HepG2 (cell line): ENCODE measurements around the gene IGLON5. TPM values are rescaled to one million over a fixed set of nuclear protein-coding genes. Genes with fewer than 3 reads are reported as not detected.

Experiments used
- CBX5 ChIP-seq: sonication (generic); formaldehyde crosslinking; IDR thresholded peaks from 2 replicates; pipeline ENCODE4 v1.4.0; 2020; ENCODE audit warnings: missing genetic modification reagents, borderline replicate concordance
- DMAP1 ChIP-seq: IDR thresholded peaks from 2 replicates; pipeline ENCODE4 v1.6.1; 2016
- MAFK ChIP-seq, 2 experiments: IDR thresholded peaks in 1 of 2; conservative IDR thresholded peaks in 1 of 2; 2 replicates each; pipeline ENCODE4 v1.6.1; 2011; ENCODE audit warnings: improper control_type of control experiment in 2 of 2, low read length in 2 of 2
- MEF2D ChIP-seq: sonication (generic); formaldehyde crosslinking; IDR thresholded peaks from 2 replicates; pipeline ENCODE4 v1.5.1; 2020; ENCODE audit warnings: mild to moderate bottlenecking, missing genetic modification reagents
- MXD3 ChIP-seq: IDR thresholded peaks from 2 replicates; pipeline ENCODE4 v1.6.1; 2016; ENCODE audit warnings: mild to moderate bottlenecking, missing biosample characterization, missing genetic modification reagents
- PAF1 ChIP-seq: IDR thresholded peaks from 2 replicates; pipeline ENCODE4 v1.6.1; 2016; ENCODE audit warnings: missing genetic modification reagents, missing compliant biosample characterization
- PAWR ChIP-seq: sonication (generic); formaldehyde crosslinking; IDR thresholded peaks from 2 replicates; pipeline ENCODE4 v1.4.0; 2020; ENCODE audit warnings: missing genetic modification reagents, mild to moderate bottlenecking, borderline replicate concordance
- RBFOX2 ChIP-seq: fragments of 200-400 bp; formaldehyde crosslinking; IDR thresholded peaks from 2 replicates; pipeline ENCODE4 v1.6.1; 2017; ENCODE audit warnings: low read depth, mild to moderate bottlenecking, low read length
- SALL1 ChIP-seq: sonication (generic); formaldehyde crosslinking; IDR thresholded peaks from 2 replicates; pipeline ENCODE4 v1.8.0; 2022; ENCODE audit warnings: mild to moderate bottlenecking, missing genetic modification reagents
- SMYD3 ChIP-seq: sonication (generic); formaldehyde crosslinking; IDR thresholded peaks from 2 replicates; pipeline ENCODE4 v1.8.1; 2023; ENCODE audit warnings: mild to moderate bottlenecking, missing genetic modification reagents
- ZHX2 ChIP-seq, 2 experiments: sonication (generic) in 1 of 2; formaldehyde crosslinking in 1 of 2; IDR thresholded peaks; 2 replicates each; pipeline versions ENCODE4 v1.6.1 to v1.9.0; 2014 to 2022; ENCODE audit warnings: antibody characterized with exemption in 1 of 2, borderline replicate concordance in 1 of 2, inconsistent platforms in 1 of 2, low read depth in 1 of 2, missing genetic modification reagents in 1 of 2
- ZNF552 ChIP-seq: sonication (generic); formaldehyde crosslinking; IDR thresholded peaks from 2 replicates; pipeline ENCODE4 v1.9.0; 2022; ENCODE audit warnings: missing genetic modification reagents, mild to moderate bottlenecking, borderline replicate concordance
- ZZZ3 ChIP-seq: sonication (generic); formaldehyde crosslinking; IDR thresholded peaks from 2 replicates; pipeline ENCODE4 v1.4.0; 2020; ENCODE audit warnings: missing genetic modification reagents, mild to moderate bottlenecking, borderline replicate concordance
- polyA plus RNA-seq, 8 experiments: library from polyadenylated mRNA; depleted of rRNA in 3 of 8; stranded (reverse) in 7 of 8; unstranded in 1 of 8; fragments of >200 nt; fragmentation: Illumina TruSeq in 4 of 8; extraction: Trizol in 4 of 8; gene quantifications; 2 replicates each; pipeline versions ENCODE4 v1.2.1 to v1.2.3, GENCODE V29; 2011 to 2016; ENCODE audit warnings: low read depth in 4 of 8, missing spikeins in 1 of 8, mixed read lengths in 1 of 8; ENCODE audit not compliant: insufficient read depth in 1 of 8
- total RNA-seq, 5 experiments: library from RNA; depleted of rRNA; stranded (reverse); fragments of >200 nt; fragmentation: Illumina TruSeq; extraction: Trizol; gene quantifications; 2 replicates each; pipeline ENCODE4 v1.2.3, GENCODE V29; 2016; ENCODE audit warnings: low read depth in 1 of 5
- TF ChIP-seq, protein P1 (sequence below): IDR thresholded peaks from 2 replicates; pipeline ENCODE4 v1.6.1; 2016; ENCODE audit warnings: missing compliant biosample characterization, missing genetic modification reagents, borderline replicate concordance
- TF ChIP-seq, protein P2 (sequence below): sonication (generic); formaldehyde crosslinking; IDR thresholded peaks from 2 replicates; pipeline ENCODE4 v1.4.0; 2020; ENCODE audit warnings: low read depth, mild to moderate bottlenecking, missing genetic modification reagents
- TF ChIP-seq, protein P3 (sequence below): sonication (generic); formaldehyde crosslinking; IDR thresholded peaks from 2 replicates; pipeline ENCODE4 v1.5.1; 2020; ENCODE audit warnings: mild to moderate bottlenecking, moderate library complexity, missing genetic modification reagents
- TF ChIP-seq, protein P4 (sequence below): sonication (generic); formaldehyde crosslinking; IDR thresholded peaks from 2 replicates; pipeline ENCODE4 v1.8.0; 2022; ENCODE audit warnings: missing genetic modification reagents, mild to moderate bottlenecking, inconsistent platforms, borderline replicate concordance

The IGLON5 gene
- total and polyA plus RNA-seq, 2 of the 13 experiments (the other 11 are each of a cell fraction or from before 2014, with no cell fraction given): 0.04 to 5.7 TPM

DNA sequence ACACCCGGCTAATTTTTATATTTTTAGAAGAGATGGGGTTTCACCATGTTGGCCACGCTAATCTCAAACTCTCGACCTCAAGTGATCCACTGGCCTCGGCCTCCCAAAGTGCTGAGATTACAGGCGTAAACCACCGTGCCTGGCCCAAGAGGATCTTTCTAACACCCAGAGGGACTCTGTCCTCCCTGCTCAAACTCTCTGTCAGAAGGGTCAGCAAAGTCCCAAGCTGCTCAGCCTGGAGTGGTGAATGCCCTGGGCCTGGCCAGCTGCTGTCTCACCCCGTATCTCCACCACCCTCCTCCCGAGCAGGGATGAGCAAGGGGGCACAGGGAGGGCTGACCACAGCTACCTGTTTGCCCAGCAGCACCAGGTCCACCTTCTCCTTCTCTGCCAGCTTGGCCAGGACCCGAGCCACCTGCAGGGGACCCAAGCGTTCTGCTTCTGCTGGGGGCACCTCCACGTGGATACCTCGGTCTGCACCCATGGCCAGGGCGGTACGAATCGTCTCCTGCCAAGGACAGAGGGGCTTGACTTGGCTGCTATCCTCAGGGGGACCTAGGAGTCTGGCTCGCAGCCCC lies 41.4 kb downstream of the IGLON5 start (continued):
- TF ChIP-seq, protein P1, sequence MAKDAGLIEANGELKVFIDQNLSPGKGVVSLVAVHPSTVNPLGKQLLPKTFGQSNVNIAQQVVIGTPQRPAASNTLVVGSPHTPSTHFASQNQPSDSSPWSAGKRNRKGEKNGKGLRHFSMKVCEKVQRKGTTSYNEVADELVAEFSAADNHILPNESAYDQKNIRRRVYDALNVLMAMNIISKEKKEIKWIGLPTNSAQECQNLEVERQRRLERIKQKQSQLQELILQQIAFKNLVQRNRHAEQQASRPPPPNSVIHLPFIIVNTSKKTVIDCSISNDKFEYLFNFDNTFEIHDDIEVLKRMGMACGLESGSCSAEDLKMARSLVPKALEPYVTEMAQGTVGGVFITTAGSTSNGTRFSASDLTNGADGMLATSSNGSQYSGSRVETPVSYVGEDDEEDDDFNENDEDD: no peak
- TF ChIP-seq CBX5 (CRISPR knock-in tag): no peak
- no peak for TF ChIP-seq PAF1
- no peak for TF ChIP-seq MAFK (conservative IDR thresholded peaks at IDR 0.05 in 1 of 2, IDR thresholded peaks at IDR 0.05 in 1 of 2; ENCODE audit: low read length in 2 of 2)
- no peak for TF ChIP-seq DMAP1 (CRISPR knock-in tag)
- TF ChIP-seq MXD3 (CRISPR knock-in tag): no peak
- TF ChIP-seq RBFOX2: peak; percentile 75
- TF ChIP-seq, protein P2, sequence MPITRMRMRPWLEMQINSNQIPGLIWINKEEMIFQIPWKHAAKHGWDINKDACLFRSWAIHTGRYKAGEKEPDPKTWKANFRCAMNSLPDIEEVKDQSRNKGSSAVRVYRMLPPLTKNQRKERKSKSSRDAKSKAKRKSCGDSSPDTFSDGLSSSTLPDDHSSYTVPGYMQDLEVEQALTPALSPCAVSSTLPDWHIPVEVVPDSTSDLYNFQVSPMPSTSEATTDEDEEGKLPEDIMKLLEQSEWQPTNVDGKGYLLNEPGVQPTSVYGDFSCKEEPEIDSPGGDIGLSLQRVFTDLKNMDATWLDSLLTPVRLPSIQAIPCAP (CRISPR knock-in tag): no peak
- no peak for TF ChIP-seq PAWR (CRISPR knock-in tag)
- TF ChIP-seq, protein P3, sequence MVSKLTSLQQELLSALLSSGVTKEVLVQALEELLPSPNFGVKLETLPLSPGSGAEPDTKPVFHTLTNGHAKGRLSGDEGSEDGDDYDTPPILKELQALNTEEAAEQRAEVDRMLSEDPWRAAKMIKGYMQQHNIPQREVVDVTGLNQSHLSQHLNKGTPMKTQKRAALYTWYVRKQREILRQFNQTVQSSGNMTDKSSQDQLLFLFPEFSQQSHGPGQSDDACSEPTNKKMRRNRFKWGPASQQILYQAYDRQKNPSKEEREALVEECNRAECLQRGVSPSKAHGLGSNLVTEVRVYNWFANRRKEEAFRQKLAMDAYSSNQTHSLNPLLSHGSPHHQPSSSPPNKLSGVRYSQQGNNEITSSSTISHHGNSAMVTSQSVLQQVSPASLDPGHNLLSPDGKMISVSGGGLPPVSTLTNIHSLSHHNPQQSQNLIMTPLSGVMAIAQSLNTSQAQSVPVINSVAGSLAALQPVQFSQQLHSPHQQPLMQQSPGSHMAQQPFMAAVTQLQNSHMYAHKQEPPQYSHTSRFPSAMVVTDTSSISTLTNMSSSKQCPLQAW (CRISPR knock-in tag): no peak
- TF ChIP-seq MEF2D (CRISPR knock-in tag): 0 out of 2 replicates have a peak, but pooled peaks have one; percentile 24
- TF ChIP-seq SMYD3 (CRISPR knock-in tag): no peak
- no peak for TF ChIP-seq ZZZ3 (CRISPR knock-in tag)
- peak; percentile 37; the same call in 1 of the 2 replicates for TF ChIP-seq SALL1
- TF ChIP-seq ZNF552 (CRISPR knock-in tag): no peak
- TF ChIP-seq, protein P4, sequence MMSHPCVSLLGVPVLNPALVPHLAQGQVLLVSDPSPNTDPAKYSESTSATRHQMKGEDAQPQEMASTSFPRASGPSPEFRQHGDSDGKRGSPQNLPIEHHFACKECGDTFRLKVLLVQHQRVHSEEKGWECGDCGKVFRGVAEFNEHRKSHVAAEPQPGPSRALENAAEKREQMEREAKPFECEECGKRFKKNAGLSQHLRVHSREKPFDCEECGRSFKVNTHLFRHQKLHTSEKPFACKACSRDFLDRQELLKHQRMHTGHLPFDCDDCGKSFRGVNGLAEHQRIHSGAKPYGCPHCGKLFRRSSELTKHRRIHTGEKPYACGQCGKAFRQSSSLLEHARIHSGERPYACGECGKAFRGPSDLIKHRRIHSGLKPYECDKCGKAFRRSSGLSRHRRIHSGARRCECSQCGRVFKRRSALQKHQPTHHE (CRISPR knock-in tag): no peak
- TF ChIP-seq ZHX2 (IDR thresholded peaks at IDR 0.05; ENCODE audit: low read depth): no peak
- no peak for TF ChIP-seq ZHX2 (CRISPR knock-in tag; IDR thresholded peaks at IDR 0.05; ENCODE audit: borderline replicate concordance)
